Ectodermal cell (in vitro differentiated cells): ENCODE data around the gene ISY1.
A peak's percentile ranks its signal among the peaks of the same experiment; 100 is the strongest.
"Not testable (repeated sequence)": the region's sequence is repeated elsewhere in the genome, so short reads cannot be mapped to it uniquely, and the experiment has no call there.

ENCODE experiments used
- H3K27ac ChIP-seq: 2 replicates; pipeline ENCODE4 v1.7.0; 2013; ENCODE audit warnings: mild to moderate bottlenecking, low read depth, low read length; ENCODE audit not compliant: insufficient read depth, poor library complexity, severe bottlenecking
- H3K27me3 ChIP-seq: 2 replicates; pipeline ENCODE4 v1.7.0; 2013; ENCODE audit warnings: mild to moderate bottlenecking, low read length; ENCODE audit not compliant: insufficient read depth, control insufficient read depth, poor library complexity, severe bottlenecking
- H3K36me3 ChIP-seq: one replicate; pipeline ENCODE4 v1.7.0; 2013; ENCODE audit warnings: low read length; ENCODE audit not compliant: control insufficient read depth, insufficient read depth
- H3K4me1 ChIP-seq: one replicate; pipeline ENCODE4 v1.7.0; 2013; ENCODE audit warnings: low read length; ENCODE audit not compliant: control insufficient read depth, insufficient read depth
- H3K4me3 ChIP-seq: 2 replicates; pipeline ENCODE4 v1.7.0; 2013; ENCODE audit warnings: low read depth, low read length, control low read depth; ENCODE audit not compliant: insufficient read depth
- H3K9me3 ChIP-seq: 2 replicates; pipeline ENCODE4 v1.7.0; 2013; ENCODE audit warnings: mild to moderate bottlenecking, low read length, moderate library complexity; ENCODE audit not compliant: control insufficient read depth
- WGBS, 2 experiments: methylation state at CpG; one replicate each; pipeline ENCODE4 v1.1.7; 2013; ENCODE audit warnings: missing lambda C conversion rate in 2 of 2; 5-methylcytosine and 5-hydroxymethylcytosine counted together

Gene ISY1

GRCh38 chr3:129120254-129121004, 40.4 kb downstream of the ISY1 start:
- Histone ChIP-seq H3K4me1 (peaks cover 24% of the 10 kb centered on the region), H3K27me3 (no peaks in the 10 kb centered on the region), H3K9me3 (no peaks in the 10 kb centered on the region), H3K4me3 (peak overlapping the region; percentile 66), H3K36me3 (no peaks in the 10 kb centered on the region), H3K27ac (no peak overlapping the region)
- 5 to 8% methylated on average over 18 of the region's 18 CpGs for WGBS, 2 experiments

- Histone ChIP-seq H3K27ac (no peak overlapping the region), H3K27me3 (no peaks in the 10 kb centered on the region), H3K9me3 (no peaks in the 10 kb centered on the region), H3K4me3 (peak overlapping the region; percentile 66), H3K4me1 (peaks cover 29% of the 10 kb centered on the region), H3K36me3 (no peaks in the 10 kb centered on the region)
- 66 to 71% methylated on average over 13 of the region's 13 CpGs for whole genome bisulfite sequencing, 2 experiments
These were observed 41.3 kb downstream of the ISY1 start for GRCh38 chr3:129119365-129120100.

GRCh38 chr3:129118745-129119144, 42.1 kb downstream of the ISY1 start:
- Histone ChIP-seq H3K36me3 (no peaks in the 10 kb centered on the region), H3K27ac (no peak overlapping the region), H3K4me3 (no peak overlapping the region), H3K4me1 (peaks cover 29% of the 10 kb centered on the region), H3K27me3 (no peaks in the 10 kb centered on the region), H3K9me3 (no peaks in the 10 kb centered on the region)
- WGBS, 2 experiments = 75% methylated on average over 5 of the region's 5 CpGs

DNA sequence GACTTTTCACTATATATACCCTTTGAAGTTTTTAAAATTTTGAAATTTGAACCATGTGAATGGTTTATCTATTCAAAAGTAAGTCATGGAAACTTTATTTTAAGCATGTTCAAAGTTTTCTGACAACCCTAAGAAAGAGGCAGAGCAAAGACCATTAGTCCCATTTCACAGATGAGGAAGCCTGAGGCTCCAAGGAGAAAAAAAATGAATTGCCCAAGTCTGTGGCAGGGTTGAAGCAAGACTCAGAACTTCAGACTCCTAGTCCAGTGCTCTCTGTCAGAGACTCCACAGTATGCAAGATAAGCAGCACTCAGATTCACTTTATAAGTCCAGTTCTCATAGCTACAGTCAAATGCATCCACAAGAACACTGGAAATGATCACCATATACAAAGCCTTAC, 43.7 kb downstream of the ISY1 start:
- H3K27me3 ChIP-seq = no peaks in the 10 kb centered on the region
- H3K27ac ChIP-seq = no peak overlapping the region
- peaks cover 25% of the 10 kb centered on the region for H3K4me1 ChIP-seq
- H3K4me3 ChIP-seq = no peak overlapping the region
- no peaks in the 10 kb centered on the region for H3K9me3 ChIP-seq
- H3K36me3 ChIP-seq = no peaks in the 10 kb centered on the region

DNA sequence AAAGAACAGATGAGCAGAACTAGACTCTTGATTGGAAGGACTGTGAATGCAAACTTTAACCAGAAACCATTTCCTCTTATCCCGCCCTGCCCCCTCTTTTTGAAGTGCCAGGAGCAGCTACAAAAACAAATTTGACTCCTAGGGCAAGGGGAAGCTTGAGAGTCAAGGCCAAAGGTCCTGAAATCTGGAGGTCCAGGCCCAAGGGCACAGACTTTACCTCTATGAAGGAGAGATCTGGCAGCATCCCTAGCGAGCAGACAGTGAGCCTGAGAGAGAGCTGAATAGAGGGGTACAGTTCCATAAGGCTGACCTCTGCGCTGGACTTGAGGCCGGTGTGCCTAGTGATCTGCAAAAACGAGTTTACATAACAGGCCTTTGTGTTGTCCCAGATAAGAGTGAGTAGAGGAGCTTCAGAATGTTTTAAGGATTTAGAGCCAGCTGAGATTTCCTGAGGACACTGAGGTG, 44.3 kb downstream of the ISY1 start:
- no peaks in the 10 kb centered on the region for H3K36me3 ChIP-seq
- no peak overlapping the region for H3K4me3 ChIP-seq
- no peaks in the 10 kb centered on the region for H3K27me3 ChIP-seq
- H3K9me3 ChIP-seq = no peaks in the 10 kb centered on the region
- H3K4me1 ChIP-seq = peaks cover 25% of the 10 kb centered on the region
- WGBS, 2 experiments = 55 to 56% methylated on average over 5 of the region's 5 CpGs
- no peak overlapping the region for H3K27ac ChIP-seq

DNA sequence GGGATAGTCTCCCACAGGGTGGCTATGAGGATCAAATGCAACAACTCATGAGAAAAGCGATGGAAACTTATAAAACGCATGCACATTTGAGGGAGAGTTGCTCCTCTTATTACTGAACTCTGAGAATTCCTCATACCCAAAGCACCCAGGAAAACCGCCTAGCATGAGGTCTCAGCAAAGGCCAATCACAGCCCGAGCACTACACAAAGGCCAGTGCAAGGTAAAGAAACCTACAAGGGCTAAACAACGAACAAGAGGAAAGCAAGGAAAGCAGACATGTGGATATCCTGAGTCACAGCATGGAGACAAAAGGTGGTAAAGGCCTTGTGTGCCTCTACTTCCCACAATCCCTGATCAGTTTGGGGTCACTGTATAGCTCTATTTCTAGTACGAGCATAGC, 46.4 kb downstream of the ISY1 start:
- H3K9me3 ChIP-seq = no peaks in the 10 kb centered on the region
- H3K27ac ChIP-seq = no peak overlapping the region
- H3K27me3 ChIP-seq = no peaks in the 10 kb centered on the region
- no peaks in the 10 kb centered on the region for H3K36me3 ChIP-seq
- no peak overlapping the region for H3K4me3 ChIP-seq
- WGBS, 2 experiments = 74 to 77% methylated on average over 6 of the region's 6 CpGs
- peaks cover 13% of the 10 kb centered on the region for H3K4me1 ChIP-seq

DNA sequence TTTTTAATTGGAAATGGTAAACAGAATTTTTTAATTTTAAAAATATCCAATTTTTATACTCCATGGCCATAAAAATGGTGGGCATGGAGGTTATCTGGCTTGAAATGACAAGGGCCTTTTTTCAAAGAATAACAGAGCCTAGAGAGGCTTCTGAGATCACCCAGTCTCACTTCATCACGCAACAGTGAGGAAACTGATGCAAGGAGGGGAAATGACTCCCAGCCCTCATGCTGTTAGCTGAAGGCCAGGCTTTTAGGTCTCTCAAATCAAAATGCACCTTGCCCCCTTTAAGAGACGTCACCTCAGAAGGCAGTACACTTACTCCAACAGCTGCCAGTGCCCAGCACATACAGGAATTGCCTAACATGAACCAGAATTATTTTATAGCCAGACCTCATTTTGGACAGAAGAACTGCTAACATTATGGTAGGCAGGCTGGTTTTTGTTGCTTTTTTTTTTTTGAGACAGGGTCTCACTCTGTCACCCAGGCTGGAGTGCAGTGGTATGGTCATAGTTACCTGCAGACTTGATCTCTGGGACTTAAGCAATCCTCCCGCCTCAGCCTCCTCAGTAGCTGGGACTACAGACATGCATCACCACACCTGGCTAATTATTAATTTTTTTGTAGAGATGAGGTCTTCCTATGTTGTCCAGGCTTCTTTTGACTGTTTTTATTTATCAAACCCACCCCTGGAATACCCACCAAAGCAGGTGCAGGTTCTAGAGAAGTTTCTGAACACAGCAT, 48.4 kb downstream of the ISY1 start:
- Histone ChIP-seq H3K4me3 (no peak overlapping the region), H3K36me3 (no peaks in the 10 kb centered on the region), H3K27ac (no peak overlapping the region), H3K27me3 (no peaks in the 10 kb centered on the region), H3K9me3 (no peaks in the 10 kb centered on the region), H3K4me1 (peaks cover 5% of the 10 kb centered on the region)
- WGBS, 2 experiments = 91 to 93% methylated on average over 3 of the region's 3 CpGs

DNA sequence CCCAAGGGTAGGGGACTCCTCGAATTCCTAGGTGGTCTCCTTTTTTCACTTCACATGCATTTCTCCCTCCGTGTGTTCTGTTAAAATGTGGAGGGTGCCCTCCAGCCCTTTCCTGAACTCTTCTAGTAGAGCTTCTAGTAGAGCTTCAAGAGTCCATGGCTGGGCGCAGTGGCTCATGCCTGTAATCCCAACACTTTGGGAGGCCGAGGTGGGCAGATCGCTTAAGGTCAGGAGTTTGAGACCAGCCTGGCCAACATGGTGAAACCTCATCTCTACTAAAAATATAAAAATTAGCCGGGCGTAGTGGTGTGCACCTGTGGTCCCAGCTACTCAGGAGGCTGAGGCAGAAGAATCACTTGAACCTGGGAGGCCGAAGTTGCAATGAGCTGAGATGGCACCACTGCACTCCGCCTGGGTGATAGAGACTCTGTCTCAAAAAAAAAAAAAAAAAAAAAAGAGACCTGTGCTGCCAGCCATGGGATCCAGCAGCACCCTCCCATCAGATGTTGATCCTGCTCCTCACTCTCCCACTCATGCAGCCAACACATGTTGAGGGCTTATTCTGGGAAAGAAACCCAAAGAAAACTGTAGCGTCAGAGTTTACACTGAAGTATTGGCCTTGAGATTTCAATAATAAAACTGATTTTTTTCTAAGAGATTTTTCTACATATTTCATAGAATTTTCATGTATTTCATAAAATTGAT, 49.6 kb downstream of the ISY1 start:
- not testable (repeated sequence) for H3K4me3 ChIP-seq, H3K4me1 ChIP-seq, H3K27ac ChIP-seq, H3K27me3 ChIP-seq, H3K9me3 ChIP-seq, H3K36me3 ChIP-seq
- 89 to 92% methylated on average over 9 of the region's 10 CpGs for WGBS, 2 experiments

GRCh38 chr3:129107793-129108192, 53.1 kb downstream of the ISY1 start:
- no peak overlapping the region for H3K4me3 ChIP-seq
- no peaks in the 10 kb centered on the region for H3K4me1 ChIP-seq
- no peaks in the 10 kb centered on the region for H3K27me3 ChIP-seq
- no peaks in the 10 kb centered on the region for H3K9me3 ChIP-seq
- no peak overlapping the region for H3K27ac ChIP-seq
- no peaks in the 10 kb centered on the region for H3K36me3 ChIP-seq
- WGBS, 2 experiments = 88% methylated on average over 8 of the region's 8 CpGs
